ENCODE results near the gene SLX4IP.

DNA sequence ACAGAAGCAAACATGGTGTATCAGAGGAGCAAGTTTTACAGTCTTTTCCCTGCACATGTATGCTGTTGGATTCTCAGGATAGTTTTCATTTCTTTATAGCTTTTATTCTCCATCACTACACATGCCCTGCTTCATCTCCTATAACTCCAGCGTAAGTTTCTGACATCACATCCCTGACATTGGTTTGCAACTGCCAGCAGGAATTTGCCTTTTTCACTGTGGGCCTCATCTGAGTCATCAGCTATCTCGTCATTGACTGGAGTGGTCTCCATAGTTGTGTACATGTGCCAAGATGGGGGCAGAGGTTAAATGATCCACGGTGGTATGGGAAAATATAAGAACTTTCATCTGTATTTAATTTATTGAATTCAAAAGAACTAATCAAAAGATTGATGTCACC is 96.7 kb downstream of the SLX4IP start:
- TF ChIP-seq HDAC2 (IDR thresholded peaks at IDR 0.05) (no peak), MAX (IDR thresholded peaks at IDR 0.05) (no peak), ZSCAN20 (CRISPR knock-in tag; IDR thresholded peaks at IDR 0.05) (no peak), CTCF (IDR thresholded peaks at IDR 0.05) (no peak), MYC (IDR thresholded peaks at IDR 0.05; ENCODE audit: borderline replicate concordance, low read length) (no peak), RFX5 (IDR thresholded peaks at IDR 0.05) (no peak), POLR2A (IDR thresholded peaks at IDR 0.05; ENCODE audit: low read length) (no peak), JUN (IDR thresholded peaks at IDR 0.05) (no peak), KDM5A (IDR thresholded peaks at IDR 0.05) (no peak)
